Effector CD8-positive, alpha-beta T cell (primary cell): ENCODE data around the gene HSF4.

Experiments
- DNase-seq: peaks from one replicate; lab custom pipeline; 2025; lab: John Stamatoyannopoulos, UW

The HSF4 gene

GRCh38 chr16:67166598-67167168 lies 2.1 kb downstream of the HSF4 start:
- no peak for DNase-seq

- DNase-seq, result no peak
These were observed 3.0 kb downstream of the HSF4 start for GRCh38 chr16:67167588-67167987.

- DNase-seq, result no peak
These were observed 4.5 kb downstream of the HSF4 start for GRCh38 chr16:67169011-67169451.

GRCh38 chr16:67169642-67170167 lies 5.2 kb downstream of the HSF4 start:
- peak; percentile 32 for DNase-seq

- DNase-seq, result no peak
These were observed 5.8 kb downstream of the HSF4 start, which contains the start of gene NOL3 for GRCh38 chr16:67170168-67170948. NOL3 (plus strand) TSS chr16:67170538.

- no peak for DNase-seq
These were observed 6.6 kb downstream of the HSF4 start for GRCh38 chr16:67170949-67171649.

- no peak for DNase-seq
These were observed 8.8 kb downstream of the HSF4 start for GRCh38 chr16:67173323-67173722.

GRCh38 chr16:67173808-67174705 lies 9.5 kb downstream of the HSF4 start:
- peak; percentile 30 for DNase-seq

GRCh38 chr16:67174706-67175231 lies 10.2 kb downstream of the HSF4 start:
- DNase-seq, result no peak

GRCh38 chr16:67176662-67177061 lies 12.1 kb downstream of the HSF4 start:
- no peak for DNase-seq

GRCh38 chr16:67177743-67178699 lies 13.5 kb downstream of the HSF4 start:
- DNase-seq, result peak; percentile 18

GRCh38 chr16:67179421-67180080 lies 15.0 kb downstream of the HSF4 start:
- DNase-seq, result no peak

GRCh38 chr16:67180166-67180565 lies 15.6 kb downstream of the HSF4 start:
- no peak for DNase-seq

- no peak for DNase-seq
These were observed 16.8 kb downstream of the HSF4 start for GRCh38 chr16:67181346-67181745.

GRCh38 chr16:67182288-67182687 lies 17.7 kb downstream of the HSF4 start:
- no peak for DNase-seq

GRCh38 chr16:67183284-67183626 lies 18.7 kb downstream of the HSF4 start:
- no peak for DNase-seq

GRCh38 chr16:67183627-67184452 lies 19.3 kb downstream of the HSF4 start, which contains the start of gene MATCAP1:
MATCAP1 (minus strand) TSS chr16:67183963; CDS start chr16:67180610, 3,353 bp downstream.
- DNase-seq, result peak; percentile 87

GRCh38 chr16:67184453-67184994 lies 20.0 kb downstream of the HSF4 start:
- DNase-seq, result no peak
